MG63 (cell line): ENCODE results near the gene NKAIN1. TPM values are rescaled to one million over a fixed set of nuclear protein-coding genes. Genes with fewer than 3 reads are reported as not detected.
"Not testable (repeated sequence)": the region's sequence is repeated elsewhere in the genome, so short reads cannot be mapped to it uniquely, and the experiment has no call there.

Source experiments
- DNase-seq: peaks from one replicate; pipeline ENCODE4 v3.0.0-alpha.2; 2020
- H3K27me3 ChIP-seq: fragments of 250-450 bp; sonication (Bioruptor Pico); 2 replicates; pipeline ENCODE4 v1.5.1; 2020; ENCODE audit warnings: mild to moderate bottlenecking, moderate library complexity
- H3K36me3 ChIP-seq: fragments of 250-450 bp; sonication (Bioruptor Pico); 2 replicates; pipeline ENCODE4 v1.5.1; 2020; ENCODE audit warnings: mild to moderate bottlenecking, moderate library complexity
- H3K4me3 ChIP-seq: fragments of 250-450 bp; sonication (Bioruptor Pico); 2 replicates; pipeline ENCODE4 v1.5.1; 2020; ENCODE audit warnings: mild to moderate bottlenecking, moderate library complexity
- H3K9me3 ChIP-seq: fragments of 250-450 bp; sonication (Bioruptor Pico); 2 replicates; pipeline ENCODE4 v1.5.1; 2020; ENCODE audit warnings: mild to moderate bottlenecking, moderate library complexity
- total RNA-seq: library from RNA; depleted of rRNA; stranded (reverse); fragments of >200 nt; shearing (Covaris generic); gene quantifications from 2 replicates; pipeline ENCODE4 v1.2.3, GENCODE V29; 2014; ENCODE audit warnings: low replicate concordance

NKAIN1 gene
- total RNA-seq, 1 experiment from 2014 or later, result 0.43 TPM

DNA sequence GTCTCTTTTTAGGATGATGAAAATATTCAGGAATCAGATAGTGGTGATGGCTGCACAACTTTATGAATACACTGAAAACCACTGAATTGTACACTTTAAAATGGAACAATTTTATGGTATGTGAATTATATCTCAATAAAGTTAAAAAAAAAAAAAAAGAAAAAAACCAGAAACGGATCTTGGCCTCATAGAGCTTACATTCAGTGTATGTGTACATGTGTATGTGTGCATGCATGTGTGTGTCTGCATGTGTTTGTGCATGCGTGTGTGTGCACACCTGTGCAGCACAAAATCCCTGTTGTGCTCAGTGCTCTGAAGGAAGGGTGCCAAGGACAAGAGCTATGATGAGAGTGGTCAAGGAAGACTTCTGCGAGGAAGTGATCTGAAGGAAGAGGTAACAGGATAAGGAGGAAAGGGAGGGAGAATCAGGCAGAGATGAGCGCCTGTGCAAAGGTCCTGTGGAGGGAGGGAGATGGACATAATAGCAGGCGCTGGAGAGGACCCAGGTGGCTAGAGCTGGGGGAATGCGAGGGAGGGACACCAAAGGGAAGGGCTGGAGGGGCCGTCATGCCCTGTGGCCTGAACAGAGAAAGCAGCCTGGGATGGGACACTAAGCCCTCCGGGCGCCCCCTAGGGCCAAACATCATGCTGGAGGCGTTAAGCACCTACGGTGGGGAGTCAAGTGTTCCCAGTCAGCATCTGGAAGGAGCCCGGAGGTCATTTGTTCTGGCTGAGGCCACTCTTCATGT is 25.2 kb downstream of the NKAIN1 start:
- Histone ChIP-seq H3K4me3 (no peak overlapping the region), H3K27me3 (no peaks in the 10 kb centered on the region), H3K36me3 (no peaks in the 10 kb centered on the region), H3K9me3 (0 out of 2 replicates have a peak, but pooled peaks cover 4% of the 10 kb centered on the region)
- DNase-seq, result no peak

DNA sequence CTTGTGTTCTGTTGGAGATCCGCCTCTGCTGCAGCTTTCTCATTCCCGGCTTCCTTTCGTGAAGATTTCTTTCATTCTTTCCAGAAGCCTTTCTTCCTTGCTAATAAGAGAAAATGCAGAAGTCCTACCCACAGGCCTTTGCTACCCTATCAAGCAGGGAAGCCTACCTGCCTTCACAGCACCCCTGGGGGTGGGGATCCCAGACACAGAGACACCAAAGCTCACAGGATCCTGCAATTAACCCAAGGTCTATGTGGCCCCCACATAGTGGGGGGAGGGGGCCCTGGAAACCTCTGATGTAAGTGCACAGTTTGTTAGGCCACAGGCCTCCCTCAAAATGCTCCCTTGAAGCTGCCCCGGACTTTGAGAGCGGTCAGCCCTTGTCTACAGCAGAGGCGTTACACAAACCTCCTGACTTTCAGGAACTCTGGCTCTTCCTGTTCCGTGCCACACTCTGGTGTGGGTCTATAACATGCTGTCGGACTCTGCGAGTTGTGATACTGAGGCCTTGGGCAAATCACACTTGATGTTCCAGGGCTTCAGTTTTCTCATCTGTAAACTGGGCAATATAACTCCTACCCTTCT is 31.2 kb downstream of the NKAIN1 start:
- H3K9me3 ChIP-seq, result 0 out of 2 replicates have a peak, but pooled peaks cover 4% of the 10 kb centered on the region
- no peaks in the 10 kb centered on the region for H3K27me3 ChIP-seq
- no peaks in the 10 kb centered on the region for H3K36me3 ChIP-seq
- DNase-seq, result no peak
- no peak overlapping the region for H3K4me3 ChIP-seq

DNA sequence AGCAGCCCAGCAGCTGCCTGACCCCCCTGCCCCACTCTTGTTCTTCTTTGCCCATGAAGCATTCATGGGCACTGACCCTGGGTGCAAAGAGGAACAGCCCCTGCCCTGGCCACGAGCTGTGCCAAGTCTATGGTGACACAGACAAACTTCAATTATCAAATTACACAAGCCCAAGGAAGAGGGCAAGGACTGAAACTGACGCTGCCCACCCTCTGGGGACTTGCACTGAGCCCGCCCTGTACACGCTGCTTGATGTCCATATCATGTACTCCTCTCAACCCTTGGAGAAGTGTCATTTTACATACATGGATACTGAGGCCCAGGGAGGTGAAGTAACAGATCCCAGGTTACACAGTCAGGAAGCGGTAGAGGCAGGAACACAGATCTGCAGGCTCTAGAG is 32.1 kb downstream of the NKAIN1 start:
- 0 out of 2 replicates have a peak, but pooled peaks cover 4% of the 10 kb centered on the region for H3K9me3 ChIP-seq
- H3K27me3 ChIP-seq, result no peaks in the 10 kb centered on the region
- no peak for DNase-seq
- H3K36me3 ChIP-seq, result no peaks in the 10 kb centered on the region
- no peak overlapping the region for H3K4me3 ChIP-seq

DNA sequence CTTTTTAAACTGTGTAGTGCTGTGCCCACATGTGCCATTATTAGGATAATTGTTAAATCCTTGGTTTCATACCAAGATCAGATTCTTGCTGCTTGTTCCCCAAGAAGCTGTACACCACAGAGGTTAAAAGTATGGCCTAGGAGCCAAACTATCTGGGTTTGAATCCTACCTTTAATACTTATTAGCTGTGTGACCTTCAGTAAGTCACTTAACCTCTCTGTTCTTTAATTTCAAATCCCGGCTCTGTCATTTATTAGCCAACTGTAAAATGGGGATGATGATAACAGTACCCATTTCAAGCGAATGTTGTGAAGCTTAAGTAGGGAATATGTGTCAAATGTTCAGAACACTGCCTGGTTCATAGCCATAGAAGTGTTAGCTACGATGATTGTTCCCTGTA is 32.6 kb downstream of the NKAIN1 start:
- H3K4me3 ChIP-seq, result no peak overlapping the region
- H3K27me3 ChIP-seq, result no peaks in the 10 kb centered on the region
- 0 out of 2 replicates have a peak, but pooled peaks cover 4% of the 10 kb centered on the region for H3K9me3 ChIP-seq
- no peaks in the 10 kb centered on the region for H3K36me3 ChIP-seq
- no peak for DNase-seq

DNA sequence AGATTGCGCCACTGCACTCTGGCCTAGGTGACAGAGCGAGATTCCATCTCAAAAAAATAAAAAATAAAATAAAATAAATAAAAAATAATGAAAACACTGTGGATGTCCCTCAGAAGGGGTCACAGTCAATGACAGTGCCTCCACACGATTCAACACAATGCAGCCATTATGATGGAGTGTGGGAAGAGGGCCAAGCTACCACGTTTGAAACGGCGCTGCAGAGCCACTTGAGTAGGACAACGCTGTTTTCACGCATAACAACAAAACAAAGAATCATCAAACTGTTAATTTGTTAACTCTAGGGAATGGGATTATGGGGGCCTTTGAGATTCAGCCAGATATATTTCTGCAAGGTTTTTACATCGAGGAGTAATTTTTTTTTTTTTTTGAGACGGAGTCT is 36.5 kb downstream of the NKAIN1 start:
- Histone ChIP-seq H3K27me3 (no peaks in the 10 kb centered on the region), H3K9me3 (no peaks in the 10 kb centered on the region), H3K36me3 (no peaks in the 10 kb centered on the region), H3K4me3 (no peak overlapping the region)
- DNase-seq, result no peak

DNA sequence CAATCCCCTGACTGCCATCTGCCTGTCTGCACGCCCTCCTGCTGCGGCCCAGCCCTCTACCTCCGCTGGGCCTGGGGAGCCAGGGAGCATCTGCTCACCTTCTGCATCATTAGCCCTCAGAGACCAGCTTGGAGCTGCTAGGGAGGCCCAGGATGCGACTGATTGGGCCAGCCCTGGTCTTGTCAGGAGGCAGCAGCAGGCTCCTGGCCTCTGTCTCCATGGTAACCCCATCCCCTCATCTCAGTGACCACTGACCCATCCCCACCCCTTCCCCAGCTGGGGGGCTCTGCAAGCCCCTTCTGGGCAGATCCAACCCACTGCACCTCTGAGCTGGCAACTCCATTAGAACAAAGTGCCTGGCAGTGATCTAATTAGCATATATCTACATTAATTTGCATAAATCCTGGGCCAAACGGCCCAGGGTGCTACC is 37.7 kb downstream of the NKAIN1 start:
- Histone ChIP-seq H3K27me3 (no peaks in the 10 kb centered on the region), H3K9me3 (no peaks in the 10 kb centered on the region), H3K36me3 (no peaks in the 10 kb centered on the region), H3K4me3 (no peak overlapping the region)
- DNase-seq, result no peak

DNA sequence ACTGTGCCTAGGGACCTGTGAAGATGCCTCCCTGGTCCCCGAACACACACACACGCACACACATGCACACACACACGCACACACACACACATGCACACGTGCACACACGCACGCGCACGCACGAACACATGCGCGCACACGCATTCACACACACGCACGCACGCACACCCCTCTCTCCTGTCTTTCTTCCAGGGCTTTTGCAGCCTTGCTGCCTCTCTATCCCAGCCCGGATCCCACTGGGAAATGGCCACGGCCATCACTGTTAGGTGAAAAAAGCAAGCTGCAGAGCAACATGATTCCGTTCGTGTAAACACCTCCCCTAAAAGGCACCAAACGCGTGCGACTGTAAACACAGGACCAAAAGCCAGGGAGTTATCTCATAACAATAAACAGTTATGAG is 39.7 kb downstream of the NKAIN1 start:
- no peaks in the 10 kb centered on the region for H3K27me3 ChIP-seq
- no peaks in the 10 kb centered on the region for H3K36me3 ChIP-seq
- H3K4me3 ChIP-seq, result no peak overlapping the region
- DNase-seq, result peak; percentile 15
- H3K9me3 ChIP-seq, result no peaks in the 10 kb centered on the region

DNA sequence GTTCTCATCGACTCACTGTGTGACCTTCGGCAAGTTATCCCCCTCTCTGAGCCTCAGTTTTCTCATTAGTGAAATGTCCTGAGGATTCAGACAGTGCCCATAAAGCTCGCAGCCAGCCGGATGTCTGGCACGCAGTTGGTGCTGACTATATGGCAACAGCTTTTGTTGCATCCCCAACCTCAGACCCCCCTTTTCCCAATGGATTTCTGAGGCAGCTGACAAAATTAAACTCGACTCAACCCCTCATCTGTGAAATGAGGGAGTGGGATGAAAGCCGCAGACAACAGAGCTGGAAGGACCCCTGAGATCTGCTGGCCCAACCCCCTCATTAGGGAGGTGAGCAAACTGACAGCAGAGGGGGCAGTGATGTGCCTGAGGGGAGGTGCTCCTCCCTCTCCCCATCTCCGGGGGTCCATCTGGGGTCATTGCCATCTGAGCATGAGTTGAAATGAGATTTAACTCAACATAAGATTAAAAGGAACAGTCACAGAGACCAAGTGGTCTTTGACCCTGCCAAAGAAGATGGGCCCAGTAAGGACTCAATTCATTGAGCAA is 40.4 kb downstream of the NKAIN1 start:
- no peaks in the 10 kb centered on the region for H3K36me3 ChIP-seq
- no peaks in the 10 kb centered on the region for H3K27me3 ChIP-seq
- DNase-seq, result no peak
- H3K9me3 ChIP-seq, result no peaks in the 10 kb centered on the region
- no peak overlapping the region for H3K4me3 ChIP-seq

DNA sequence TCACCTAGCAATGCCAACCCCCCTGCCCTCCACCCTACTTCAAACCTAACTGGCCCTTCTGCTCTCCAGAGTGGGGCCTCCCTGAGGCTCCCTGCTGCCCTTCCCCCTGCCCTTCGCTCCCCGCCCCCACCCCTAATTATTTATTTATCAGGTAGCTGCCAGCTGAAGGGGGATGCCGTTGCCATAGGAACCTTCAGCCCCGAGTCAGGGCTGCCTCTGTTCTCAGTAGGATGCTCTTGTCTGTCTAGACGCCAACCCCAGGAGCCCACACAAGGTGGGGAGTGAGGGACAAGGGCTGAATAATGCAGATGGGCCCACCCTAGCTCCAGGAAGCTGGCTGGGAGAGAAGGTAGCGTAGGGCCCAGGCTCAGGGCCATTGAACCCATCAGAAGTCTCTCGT is 41.1 kb downstream of the NKAIN1 start:
- Histone ChIP-seq H3K9me3 (no peaks in the 10 kb centered on the region), H3K27me3 (no peaks in the 10 kb centered on the region), H3K4me3 (no peak overlapping the region), H3K36me3 (no peaks in the 10 kb centered on the region)
- no peak for DNase-seq

DNA sequence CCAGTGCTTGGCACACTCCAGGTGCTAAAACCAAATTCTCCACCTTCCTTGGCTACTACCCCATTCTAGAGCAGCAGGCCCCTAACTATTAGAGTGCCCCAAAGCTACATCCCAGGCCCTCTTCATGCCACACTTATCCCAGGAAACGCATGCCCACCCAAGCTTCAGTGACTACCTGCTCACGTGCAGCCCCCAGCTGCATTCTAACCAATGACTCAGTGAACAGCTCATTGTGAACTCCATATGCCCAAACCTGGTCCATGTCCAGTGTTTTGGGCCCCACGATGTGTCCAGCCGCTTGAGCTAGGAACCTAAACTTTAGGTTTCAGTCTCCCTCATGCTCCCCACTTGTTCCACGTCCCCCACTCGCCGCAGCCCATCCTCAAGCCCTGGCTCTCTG is 41.5 kb downstream of the NKAIN1 start:
- peak; percentile 31 for DNase-seq
- H3K36me3 ChIP-seq, result no peaks in the 10 kb centered on the region
- no peaks in the 10 kb centered on the region for H3K9me3 ChIP-seq

DNA sequence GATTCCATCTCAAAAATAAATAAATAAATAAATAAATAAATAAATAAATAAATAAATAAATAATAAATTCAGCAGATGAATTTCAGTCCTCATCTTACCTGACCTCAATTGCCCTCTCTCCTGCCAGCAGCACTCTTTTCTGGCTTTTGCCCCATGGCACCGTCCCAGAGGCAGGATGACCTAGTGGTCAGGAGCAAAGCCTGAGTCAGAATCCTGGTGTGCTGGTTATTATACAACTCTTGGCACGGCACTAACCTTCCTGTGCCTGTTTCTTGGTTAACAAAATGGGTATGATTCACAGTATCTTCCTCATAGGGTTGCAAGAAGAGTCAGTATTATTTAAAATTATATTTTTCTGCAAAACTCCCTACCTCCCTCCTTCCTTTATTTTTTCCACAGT is 43.0 kb downstream of the NKAIN1 start:
- Histone ChIP-seq H3K9me3 (no peaks in the 10 kb centered on the region), H3K27me3 (no peaks in the 10 kb centered on the region), H3K4me3 (no peak overlapping the region), H3K36me3 (no peaks in the 10 kb centered on the region)
- DNase-seq, result peak; percentile 96

More for the DNA sequence above, 41.5 kb downstream of the NKAIN1 start:
- H3K27me3 ChIP-seq, result no peaks in the 10 kb centered on the region
- H3K4me3 ChIP-seq, result no peak overlapping the region

DNA sequence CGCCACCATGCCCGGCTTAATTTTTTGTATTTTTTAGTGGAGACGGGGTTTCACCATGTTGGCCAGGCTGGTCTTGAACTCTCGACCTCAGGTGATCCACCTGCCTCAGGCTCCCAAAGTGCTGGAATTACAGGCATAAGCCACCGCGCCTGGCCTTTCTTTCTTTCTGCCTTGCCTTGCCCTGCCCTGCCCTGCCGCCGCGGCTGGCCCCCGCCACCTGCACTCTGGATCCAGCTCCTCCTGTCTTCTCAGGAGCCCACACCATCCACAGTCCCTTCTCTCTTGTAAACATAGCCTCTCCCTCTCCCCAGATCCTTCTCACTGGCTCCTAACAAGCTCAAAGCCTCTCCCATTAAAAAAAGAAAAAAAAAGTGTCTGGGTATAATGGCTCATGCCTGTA is 44.4 kb downstream of the NKAIN1 start:
- not testable (repeated sequence) for H3K9me3 ChIP-seq, DNase-seq, H3K4me3 ChIP-seq, H3K27me3 ChIP-seq, H3K36me3 ChIP-seq

DNA sequence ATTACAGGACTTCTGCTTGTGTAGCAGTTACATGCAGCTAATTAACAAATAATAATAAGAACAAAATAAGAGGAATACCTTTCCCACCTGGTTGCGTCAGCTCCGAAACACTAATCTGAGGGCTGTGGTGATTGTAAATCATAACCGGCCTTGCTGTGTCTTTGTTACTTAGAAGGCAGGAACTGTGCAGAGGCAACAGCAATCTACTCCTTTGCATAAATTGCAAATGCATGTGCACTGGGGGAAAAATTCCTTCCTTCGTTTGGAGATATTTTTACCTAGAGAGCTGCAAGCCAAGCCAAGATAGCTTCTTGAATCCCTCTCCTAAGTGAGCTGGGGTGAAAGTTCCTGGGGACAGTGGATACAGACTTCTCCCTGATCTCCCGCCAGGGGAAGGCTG is 46.0 kb downstream of the NKAIN1 start:
- H3K4me3 ChIP-seq, result no peak overlapping the region
- no peaks in the 10 kb centered on the region for H3K9me3 ChIP-seq
- no peaks in the 10 kb centered on the region for H3K36me3 ChIP-seq
- H3K27me3 ChIP-seq, result no peaks in the 10 kb centered on the region
- DNase-seq, result no peak

DNA sequence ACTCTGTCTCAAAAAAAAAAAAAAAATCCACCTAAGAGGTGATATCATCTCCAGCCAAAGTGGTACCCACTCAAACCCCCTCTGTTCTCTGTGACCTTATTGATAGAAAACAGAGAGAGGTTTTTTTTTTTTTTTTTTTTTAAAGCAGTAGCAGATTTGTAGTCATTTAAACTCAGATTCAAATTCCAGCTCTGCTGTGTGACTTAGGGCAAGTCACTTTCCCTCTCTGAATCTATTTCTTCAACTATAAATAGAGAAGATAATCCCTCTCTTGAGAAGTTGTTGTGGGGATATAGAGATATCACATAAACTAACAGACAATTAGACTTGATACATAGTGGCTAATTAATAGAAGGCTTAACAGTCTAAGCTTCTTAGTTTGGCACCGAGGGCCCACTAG is 48.4 kb downstream of the NKAIN1 start:
- H3K4me3 ChIP-seq, result no peak overlapping the region
- no peak for DNase-seq

DNA sequence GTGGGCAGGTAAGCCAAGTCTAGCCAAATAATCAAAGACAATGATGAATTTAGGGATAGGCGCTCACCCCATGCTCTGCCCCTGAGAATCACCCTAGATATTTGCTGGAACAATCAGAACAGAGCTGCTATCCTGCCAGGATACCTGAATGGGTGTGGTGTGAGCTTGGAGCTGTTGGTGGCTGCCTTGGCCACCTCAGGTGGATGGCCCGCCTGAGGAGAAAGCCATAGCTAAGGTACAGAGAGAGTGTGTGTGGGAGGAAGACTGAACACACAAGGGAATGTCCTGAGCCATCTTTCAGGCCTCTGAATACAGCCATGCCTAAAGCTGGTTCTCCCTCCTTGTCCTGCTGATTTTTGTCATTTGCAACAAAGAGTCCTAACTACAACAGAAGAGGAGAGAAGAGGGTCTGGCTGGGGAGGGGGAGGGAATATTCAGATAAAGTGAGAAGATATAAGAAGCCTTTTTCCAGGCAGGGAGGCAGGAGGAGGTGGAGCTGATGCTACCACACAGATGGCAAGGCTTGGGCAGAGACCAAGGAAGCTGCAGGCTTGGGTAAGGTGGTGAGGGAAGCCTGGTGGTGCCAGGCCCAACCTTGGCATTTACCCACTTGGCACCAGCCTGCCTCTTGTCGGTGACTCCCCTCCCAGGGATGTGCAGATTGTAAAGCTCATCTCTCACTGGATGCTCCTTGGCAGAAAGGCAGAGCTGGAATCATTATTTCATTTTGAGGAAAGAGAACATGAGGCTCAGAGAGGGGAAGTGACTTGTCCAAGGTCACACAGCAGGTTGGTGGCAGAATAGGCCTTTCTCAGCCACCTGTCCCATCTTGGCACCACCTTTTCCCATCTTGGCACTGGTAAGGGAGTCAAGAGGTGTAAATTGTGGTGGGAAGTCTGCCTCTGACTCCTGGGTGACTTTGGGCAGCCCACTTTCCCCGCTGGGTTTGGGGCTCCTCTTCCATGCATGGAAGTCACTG is 49.7 kb downstream of the NKAIN1 start:
- Histone ChIP-seq H3K27me3 (no peaks in the 10 kb centered on the region), H3K9me3 (no peaks in the 10 kb centered on the region), H3K36me3 (no peaks in the 10 kb centered on the region), H3K4me3 (no peak overlapping the region)
- peak; percentile 57 for DNase-seq

More for the DNA sequence above, 48.4 kb downstream of the NKAIN1 start:
- Histone ChIP-seq H3K36me3 (no peaks in the 10 kb centered on the region), H3K9me3 (no peaks in the 10 kb centered on the region), H3K27me3 (no peaks in the 10 kb centered on the region)

DNA sequence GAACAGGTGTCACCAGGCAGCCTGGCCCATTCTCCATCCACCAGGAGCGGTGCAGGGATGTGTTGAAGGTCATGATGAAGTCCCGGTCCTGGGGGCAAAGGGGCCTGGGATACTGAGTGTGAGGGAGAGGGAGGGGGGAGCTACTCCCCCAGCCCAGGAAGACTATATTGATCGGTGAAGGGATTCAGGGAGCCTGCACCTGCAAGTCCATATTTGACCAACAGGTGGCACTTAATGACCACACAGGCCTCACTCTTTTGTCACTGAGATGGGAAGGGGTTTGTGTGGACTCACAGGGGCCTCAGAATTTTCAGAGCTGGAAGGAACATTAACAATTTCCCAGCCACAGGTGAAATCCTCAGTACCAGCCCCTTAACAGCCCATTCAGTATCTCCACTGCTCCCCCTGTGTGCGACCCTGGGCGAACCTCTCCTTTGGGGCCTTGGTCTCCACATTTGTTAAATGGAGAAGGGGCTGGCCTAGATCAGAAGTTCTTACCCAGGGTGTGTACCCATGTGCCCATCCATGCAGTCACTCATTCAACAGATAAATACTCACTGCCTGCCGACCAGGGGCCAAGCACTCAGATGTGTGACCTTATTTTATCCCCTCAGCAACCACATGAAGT is 55.6 kb downstream of the NKAIN1 start:
- Histone ChIP-seq H3K4me3 (no peak overlapping the region), H3K9me3 (no peaks in the 10 kb centered on the region), H3K27me3 (no peaks in the 10 kb centered on the region), H3K36me3 (no peaks in the 10 kb centered on the region)
- peak; percentile 15 for DNase-seq
